ENCODE measurements around the gene MEI4.

DNA sequence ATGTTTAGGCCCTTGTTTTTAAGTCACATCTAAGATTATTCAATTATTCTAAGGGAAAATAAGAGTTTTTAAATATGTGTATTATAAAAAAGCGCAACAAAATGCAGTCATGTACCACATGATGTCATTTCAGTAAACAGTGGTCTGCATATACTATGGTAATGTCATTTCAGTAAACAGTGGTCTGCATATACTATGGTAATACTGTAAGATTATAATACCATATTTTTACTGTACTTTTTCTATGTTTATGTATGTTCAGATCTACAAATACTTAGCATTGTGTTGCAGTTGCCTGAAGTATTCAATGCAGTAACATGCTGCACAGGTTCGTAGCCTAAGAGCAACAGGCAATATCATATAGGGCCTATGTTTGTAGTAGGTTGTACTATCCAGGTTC, 21.4 kb downstream of the MEI4 start:
- no peak for TF ChIP-seq CTCF (IDR thresholded peaks at IDR 0.05; ENCODE audit: borderline replicate concordance, extremely low read depth, low read length, poor library complexity, severe bottlenecking)
- no peak for TF ChIP-seq EZH2 (IDR thresholded peaks at IDR 0.05; ENCODE audit: borderline replicate concordance, low read depth, low read length, severe bottlenecking)
